ENCODE results near the gene ZNF330.
"Not testable (repeated sequence)": the region's sequence is repeated elsewhere in the genome, so short reads cannot be mapped to it uniquely, and the experiment has no call there.

Gene ZNF330

DNA sequence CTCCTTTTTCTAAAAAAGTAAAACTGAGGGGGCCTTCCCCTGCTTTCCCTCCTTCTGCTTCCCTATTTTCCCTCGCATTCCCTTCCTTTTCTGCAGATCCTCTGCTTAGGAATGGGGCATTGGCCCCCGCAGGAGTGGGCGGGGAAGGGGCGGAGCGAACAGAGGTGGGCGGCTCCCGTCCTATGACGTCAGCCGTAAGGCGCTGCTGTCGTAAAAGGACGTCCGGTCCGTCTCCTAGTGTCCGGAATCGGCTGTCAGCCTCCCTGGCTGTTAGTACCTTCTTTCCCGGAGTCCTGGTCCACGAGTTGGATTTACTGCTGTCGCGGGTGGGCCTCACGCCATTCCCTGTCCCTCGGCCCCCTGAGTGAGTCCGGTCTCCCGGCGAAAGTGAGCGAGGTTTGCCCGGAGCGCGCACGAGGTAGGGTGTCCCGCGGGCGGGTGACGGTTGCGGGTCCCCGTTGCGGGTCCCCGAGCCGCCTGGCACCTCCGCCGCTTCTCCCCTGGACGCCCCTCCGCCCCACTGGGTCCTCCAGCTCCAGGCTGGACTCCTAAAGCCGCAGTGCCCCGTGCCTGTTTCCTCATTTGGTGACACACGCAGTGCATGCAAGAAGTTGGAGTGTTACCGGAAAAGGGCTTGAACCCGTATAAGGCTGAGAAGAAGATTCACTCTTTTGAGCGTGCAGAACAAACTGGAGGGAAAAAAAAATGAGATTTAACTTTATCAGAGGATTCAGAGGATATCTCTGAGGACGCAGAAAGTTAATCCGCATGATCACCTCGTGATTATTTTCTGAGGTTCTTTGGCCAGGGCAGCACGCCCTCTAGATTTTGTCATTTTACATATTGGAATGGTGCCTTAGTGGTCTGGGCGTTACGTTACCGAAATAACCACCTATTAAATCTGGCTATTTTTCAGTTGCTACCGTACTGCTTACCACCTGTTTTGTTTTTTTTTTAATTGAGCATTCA is at the start of gene ZNF330:
TSS of gene ZNF330 (plus strand) at position 205 of the 969 bp plus-strand sequence. CDS start 1,477 bp downstream, outside the sequence.
- peak; percentile 79 to 84 for DNase-seq (ENCODE audit: low read depth in 2 of 2)

DNA sequence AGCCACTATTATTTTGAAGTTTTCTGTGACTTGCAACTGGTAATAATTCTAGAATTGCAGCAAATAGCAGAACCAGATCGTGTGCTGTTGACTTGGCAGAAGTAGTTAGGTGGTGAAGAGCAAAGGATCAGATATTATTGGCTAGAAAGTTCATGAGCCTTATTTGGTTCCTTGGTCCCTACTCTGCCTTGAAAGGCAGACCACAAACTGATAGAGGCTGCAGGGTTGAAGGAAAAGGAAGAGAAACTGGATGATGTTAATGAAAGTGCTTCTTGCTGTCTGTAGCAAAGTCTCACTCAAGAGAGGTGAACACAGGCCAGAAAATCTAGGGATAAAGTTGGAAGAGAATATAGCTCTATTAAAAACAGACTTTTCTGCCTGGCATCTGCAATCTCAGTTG is 46.2 kb upstream of the ZNF330 start:
- DNase-seq (ENCODE audit: low read depth in 2 of 2): no peak

DNA sequence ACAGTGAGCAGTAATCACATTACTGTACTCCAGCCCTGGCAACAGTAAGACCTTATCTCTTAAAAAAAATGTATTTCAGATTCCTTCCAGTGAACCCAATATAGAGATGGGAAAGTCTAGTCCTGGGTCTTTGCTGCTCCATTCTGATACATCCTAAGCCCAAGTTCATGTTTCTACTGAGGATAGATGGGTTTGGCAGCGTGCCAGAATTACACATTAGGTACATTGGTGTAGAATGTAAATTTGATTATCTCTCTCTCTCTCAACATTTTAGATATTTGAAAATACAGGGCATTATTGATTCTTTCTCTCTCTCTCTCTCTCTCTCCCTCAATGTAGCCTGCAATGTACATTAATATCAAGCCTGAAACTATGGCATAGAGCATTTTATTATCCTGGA is 43.5 kb upstream of the ZNF330 start:
- DNase-seq (ENCODE audit: low read depth in 2 of 2): no peak

DNA sequence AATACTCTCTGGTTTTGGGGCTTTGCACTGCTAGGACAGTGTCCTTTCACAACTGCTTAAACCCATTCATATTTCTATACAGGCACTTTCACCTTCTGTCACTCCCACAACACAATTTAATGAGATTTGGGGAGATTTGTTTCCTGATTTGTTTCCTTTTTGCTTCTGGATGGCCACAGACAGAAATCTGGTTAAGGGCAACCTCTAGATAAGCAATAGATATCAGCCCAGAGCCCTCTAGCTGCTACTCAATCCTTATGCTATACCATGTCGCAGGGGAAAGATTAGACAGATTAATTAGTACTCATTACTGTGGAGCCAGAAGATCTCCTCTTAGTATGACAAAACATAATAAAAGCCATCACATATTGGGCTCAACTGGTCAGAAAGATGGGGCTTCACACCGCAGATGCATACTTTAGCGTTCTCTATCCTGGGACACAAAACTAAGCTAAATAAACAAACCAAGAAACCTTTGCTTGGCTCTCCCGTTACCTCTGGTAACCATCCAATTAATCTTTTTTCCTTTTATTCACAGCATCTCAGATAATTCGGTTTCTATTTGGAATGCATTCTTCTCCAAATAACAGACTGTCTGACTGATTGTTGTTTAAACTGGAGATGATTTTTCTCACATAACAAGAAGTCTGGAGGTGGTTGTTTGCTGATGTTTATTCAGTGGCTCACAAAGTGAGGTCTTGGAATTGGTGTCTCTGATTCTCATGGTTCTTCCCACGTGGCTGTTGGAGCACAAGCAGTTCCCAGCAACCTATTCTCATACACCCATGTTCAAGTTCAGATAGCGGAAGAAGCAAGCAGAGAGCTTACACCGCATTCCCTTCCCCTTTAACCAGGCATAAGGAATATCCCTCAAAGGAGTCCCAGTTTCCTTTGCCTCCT is 41.0 kb upstream of the ZNF330 start:
- no peak for DNase-seq (ENCODE audit: low read depth in 2 of 2)

DNA sequence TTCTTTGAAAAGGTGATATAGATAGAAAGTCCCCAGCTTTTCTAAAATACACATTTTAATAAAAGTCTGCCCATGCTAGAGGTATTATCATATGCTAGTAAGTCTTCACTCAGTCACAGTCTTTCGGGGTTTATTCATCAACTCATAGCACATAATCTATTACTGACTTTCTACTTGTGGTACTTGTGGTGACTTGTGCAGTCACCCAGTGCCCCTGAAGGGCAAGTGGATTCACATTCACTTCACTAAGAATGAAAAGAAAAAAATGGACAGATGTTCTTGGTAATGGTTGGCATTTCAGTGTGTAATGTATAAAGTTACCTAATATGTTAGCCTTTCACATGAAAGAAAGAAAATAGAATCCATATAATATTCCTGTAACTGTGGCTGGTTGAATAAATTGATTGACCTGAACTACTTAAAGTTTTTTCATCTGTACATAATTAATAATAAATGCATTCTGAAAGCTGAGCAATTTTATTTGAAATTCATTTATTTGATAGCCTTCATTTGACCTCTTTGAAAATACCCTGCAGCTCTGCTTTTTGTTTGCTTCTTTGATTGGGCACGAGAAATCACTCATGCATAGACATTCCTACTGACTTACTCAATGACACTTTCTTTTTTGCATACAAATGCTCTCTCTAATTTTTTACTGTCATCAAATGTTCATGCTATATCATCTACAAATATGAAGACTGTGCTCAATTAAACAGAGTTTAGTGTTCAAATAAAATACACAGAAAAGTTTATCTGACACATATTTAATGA is 39.5 kb upstream of the ZNF330 start:
- DNase-seq (ENCODE audit: low read depth in 2 of 2): no peak

DNA sequence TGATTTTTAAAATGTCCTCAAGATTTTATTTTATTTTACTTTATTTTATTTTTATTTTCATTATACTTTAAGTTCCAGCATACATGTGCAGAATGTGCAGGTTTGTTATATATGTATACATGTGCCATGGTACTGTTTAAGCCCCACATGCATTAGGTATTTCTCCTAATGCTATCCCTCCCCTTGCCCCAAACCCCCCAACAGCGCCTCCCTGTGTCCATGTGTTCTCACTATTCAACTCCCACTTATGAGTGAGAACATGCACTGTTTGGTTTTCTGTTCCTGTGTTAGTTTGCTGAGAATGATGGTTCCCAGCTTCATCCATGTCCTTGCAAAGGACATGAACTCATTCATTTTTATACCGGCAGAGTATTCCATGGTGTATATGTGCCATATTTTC is 37.2 kb upstream of the ZNF330 start:
- not testable (repeated sequence) for DNase-seq (ENCODE audit: low read depth in 2 of 2)

DNA sequence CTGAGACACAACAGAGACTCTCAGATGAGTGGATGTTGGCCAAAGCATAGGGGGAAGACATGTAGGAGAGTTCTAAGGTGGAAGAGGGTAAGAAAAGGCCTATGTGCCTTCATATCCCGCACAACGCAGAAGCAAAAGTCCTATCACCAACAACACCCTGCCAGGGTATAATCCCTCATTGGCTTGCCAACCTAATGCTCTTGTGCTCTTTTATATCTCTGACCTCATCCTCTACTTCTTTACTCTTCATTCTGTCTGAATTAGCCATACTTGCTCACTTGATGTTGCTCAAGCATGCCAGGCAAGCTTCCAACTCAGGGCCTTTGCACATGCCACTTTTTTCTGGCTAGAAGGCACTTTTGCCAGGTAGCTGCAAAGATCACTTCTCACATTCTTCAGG is 28.1 kb upstream of the ZNF330 start:
- DNase-seq (ENCODE audit: low read depth in 2 of 2): no peak

DNA sequence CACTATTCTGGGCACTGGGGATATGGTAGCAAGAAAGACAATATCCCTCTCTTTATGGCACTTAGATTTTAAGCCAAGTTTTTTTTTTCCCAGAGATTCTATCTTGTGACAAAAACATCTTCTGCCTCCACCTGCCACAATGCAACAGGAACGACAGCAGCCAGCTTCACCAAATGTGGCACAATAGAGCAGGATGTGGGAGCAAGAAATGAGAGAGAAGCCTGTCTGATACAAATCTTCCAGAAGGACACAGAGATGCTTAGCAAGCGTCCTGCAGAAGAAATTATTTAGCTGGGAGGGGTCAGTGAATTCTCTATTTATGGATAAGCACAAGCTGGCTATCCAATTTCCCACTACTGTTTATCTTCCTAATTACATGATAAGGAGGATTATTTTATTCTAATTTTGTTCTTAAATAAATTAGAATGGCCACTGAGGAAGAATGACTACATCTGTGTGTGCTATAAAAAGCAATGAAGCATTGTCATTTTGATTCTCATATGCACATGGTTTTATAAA is 27.1 kb upstream of the ZNF330 start:
- DNase-seq (ENCODE audit: low read depth in 2 of 2): no peak

DNA sequence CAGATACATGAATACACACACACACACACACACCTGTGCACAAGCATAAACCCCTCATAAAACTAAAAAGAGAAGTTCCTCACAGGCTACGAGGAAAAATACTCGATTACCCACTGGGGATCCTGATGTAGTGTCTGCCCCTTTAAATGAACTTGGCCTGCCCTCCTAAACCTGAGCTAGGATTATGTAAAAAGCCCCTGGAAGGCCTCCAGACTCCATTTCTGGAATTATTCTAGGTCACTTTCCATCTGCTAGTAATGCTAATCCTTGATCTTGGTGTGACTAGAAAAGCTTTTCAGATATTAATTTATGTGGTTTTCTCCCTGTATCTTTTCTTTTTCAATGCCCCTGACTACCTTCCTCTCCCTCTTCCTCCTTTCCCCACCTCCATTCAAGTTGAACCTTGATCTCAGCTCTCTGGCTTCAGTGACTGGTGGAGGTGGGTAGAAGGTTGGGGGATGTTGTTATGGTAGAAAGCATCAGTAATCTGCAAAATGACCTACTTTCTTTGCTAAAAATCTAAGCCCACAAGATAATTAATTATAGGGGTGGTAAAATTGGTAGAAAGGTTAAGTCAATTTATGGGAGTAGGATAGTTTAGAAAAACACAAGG is 25.5 kb upstream of the ZNF330 start:
- no peak for DNase-seq (ENCODE audit: low read depth in 2 of 2)

DNA sequence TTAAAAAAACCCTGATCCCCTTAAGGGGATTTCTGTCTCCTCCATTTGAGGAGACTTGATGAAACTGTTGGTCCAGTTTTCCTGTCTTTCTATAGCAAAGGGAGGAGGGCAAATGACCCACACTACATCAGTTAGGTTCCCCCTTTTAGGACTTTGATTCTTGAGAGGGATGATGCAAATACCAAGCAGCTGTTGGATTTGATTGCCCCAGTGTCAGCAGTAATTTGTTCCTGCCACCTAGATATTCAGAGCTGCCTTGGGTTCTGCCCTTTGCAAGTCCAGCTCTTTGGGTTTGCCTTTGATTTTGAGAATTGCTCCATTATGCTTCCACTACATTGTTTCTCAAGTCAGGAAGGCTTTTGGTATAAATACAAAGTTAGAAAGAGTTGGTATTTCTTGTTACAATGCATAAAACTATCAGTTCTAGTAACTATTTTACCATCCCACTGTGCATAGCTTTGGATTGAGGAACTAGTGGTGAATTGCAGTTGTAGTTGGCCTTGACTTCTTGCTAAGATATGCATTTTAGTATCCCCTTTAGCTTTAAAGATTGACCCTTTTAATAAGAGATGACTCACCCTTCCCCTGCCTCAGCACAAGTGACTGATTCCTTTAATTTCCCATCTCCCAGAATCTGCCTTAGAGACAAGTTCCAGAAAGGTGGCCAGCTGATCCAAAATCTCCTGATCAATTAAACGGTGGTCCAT is 24.3 kb upstream of the ZNF330 start:
- no peak for DNase-seq (ENCODE audit: low read depth in 2 of 2)

DNA sequence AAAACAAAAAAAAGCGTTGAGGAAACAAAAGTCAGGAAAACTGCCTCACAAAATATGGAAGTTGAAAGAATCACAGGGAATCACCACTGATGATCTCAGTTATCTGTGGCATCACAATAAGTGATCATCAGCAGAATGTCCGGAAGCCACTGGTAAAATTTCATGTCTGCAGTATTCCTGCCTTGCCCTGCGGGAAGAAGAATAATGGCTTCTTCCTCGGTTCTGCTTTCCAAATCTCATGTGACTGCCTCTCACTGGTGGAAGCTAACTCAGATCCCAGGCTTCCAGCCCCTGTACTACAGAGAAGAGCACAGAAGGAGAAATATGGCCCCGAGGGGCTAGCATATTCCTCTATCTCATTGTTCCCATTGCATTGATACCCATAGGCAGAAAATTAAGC is 12.7 kb upstream of the ZNF330 start:
- no peak for DNase-seq (ENCODE audit: low read depth in 2 of 2)

DNA sequence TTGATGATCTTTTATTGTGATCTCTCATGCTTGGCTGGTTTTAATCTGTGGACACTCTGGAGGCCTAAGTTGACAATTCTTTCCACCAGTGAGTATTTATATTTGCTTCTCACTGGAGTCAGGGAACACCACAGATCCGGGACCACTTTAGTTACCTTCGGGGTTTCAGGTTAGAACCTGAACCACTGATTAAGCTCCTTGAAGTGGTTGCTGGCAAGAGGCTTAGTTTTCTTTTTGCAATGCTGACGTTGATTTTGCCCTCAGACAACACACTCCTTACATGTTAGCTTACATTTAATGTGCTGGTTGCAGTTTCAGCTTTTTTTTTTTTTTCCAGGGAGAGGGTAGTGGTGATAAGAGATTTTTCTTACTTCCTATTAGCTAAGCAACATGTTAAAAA is 10.5 kb upstream of the ZNF330 start:
- DNase-seq (ENCODE audit: low read depth in 2 of 2): no peak

DNA sequence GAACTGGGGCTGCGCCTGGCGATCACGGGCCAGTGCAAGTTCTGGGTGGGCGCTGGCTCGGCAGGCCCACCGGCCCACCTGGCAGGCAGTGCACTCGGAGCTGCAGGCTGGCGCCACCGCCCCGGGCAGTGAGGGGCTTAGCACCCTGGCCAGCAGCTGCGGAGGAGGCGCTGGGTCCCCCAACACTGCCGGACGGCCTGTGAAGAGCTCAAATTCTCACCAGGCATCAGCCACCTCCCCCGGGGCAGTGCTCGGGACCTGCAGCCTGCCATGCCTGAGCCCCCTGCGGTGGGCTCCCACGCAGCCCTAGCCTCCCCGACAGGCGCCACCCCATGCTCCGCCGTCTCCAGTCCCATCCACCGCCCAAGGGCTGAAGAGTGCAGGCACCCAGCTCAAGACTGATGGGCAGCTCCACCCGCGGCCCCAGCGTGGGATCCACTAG is 7.1 kb upstream of the ZNF330 start:
- DNase-seq (ENCODE audit: low read depth in 2 of 2): no peak

DNA sequence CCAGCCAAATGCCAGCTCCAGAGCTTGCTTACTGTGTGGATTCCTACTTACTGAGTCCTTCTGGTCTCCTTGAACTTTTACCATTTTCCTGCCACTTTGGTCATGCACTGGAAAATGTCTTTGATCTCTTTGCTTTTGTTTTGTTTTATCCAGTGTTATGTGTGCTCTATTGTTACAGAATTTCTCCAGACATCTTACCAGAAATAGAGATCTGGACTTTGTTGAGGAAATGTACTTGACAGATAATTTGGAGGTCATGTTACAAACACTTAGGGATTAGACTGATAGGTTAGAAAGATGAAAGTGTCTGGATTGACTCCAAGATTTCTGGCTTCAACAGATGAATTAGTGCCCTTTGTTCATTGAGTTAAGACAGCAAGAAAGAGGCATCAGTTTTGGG is 5.7 kb upstream of the ZNF330 start:
- DNase-seq (ENCODE audit: low read depth in 2 of 2): no peak

DNA sequence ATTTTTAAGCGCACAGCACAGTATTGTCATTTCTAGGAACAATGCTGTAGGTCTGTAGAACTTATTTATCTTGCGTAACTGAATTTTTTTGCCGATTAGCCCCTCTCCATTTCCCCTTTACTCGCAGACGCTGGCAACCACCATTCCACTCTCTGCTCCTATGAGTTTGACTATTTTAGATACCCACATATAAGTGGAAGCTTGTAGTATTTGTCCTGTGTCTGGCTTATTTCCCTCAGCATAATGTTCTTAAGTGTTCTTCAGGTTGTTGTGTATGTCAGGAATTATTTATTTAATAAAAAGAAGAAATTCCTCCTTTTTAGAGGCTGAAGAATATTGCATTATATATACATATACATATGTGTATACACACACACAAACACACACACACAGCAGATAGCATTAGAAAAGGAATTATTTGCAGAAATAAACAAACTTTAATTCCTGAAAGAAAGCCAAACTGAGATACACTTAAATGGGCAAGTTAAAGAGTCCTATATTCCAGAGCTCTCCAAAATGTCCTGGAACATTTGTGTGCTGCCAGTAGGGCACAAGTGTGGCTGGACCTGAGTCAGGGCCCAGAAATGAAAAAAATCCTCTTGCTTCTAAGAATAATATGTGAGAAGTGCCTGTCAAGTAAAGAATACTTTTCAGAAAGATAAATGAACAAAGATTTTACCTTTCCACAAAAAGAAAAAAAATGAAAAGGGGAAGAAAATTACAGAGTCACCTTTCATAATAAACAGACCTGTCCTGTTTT is 4.5 kb upstream of the ZNF330 start:
- no peak for DNase-seq (ENCODE audit: low read depth in 2 of 2)

DNA sequence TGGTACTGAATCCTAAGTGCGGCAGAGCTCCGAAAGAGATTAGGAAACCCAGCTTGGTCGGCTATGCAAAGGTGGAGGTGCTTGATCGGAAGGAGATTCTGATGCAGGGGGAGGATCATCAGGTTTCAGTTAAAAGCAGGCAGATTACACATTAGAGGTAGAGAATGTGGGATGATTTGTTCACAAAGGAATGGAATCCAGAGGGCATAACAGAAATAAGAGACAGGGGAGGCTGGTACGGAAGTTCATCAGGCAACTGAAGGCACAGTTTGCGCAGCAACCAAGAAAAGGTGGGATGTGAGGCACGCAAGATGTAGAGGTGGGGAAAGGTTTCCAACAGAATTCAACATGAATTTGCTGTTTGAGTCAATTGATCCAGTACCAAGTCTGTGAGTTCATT is 424 bp upstream of the ZNF330 start:
- DNase-seq (ENCODE audit: low read depth in 2 of 2): no peak

DNA sequence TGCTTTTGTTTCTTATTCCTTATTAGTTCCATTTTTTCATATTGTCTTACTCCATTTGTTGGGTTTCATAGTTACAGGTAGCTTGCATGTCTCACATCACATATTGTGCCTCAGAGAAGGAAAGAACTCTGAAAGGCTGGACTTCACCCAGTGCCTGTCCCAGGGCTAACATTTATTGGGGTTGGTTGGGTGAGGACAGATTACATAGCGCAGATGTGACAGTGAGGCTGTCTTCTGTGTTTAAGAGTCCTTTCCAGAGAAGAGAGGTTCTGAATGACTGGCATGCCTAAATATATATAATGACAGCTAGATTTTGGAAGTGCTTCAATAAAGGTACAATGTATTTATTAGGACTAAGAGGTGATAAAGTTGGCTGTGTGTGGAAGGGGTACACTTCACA is 2.7 kb downstream of the ZNF330 start:
- DNase-seq (ENCODE audit: low read depth in 2 of 2): no peak

DNA sequence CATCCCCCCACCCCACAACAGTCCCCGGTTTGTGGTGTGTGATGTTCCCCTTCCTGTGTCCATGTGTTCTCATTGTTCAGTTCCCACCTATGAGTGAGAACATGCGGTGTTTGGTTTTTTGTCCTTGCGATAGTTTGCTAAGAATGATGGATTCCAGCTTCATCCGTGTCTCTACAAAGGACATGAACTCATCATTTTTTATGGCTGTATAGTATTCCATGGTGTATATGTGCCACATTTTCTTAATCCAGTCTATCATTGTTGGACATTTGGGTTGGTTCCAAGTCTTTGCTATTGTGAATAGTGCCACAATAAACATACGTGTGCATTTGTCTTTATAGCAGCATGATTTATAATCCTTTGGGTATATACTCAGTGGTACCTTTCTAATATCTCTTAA is 6.6 kb downstream of the ZNF330 start:
- DNase-seq (ENCODE audit: low read depth in 2 of 2): not testable (repeated sequence)

DNA sequence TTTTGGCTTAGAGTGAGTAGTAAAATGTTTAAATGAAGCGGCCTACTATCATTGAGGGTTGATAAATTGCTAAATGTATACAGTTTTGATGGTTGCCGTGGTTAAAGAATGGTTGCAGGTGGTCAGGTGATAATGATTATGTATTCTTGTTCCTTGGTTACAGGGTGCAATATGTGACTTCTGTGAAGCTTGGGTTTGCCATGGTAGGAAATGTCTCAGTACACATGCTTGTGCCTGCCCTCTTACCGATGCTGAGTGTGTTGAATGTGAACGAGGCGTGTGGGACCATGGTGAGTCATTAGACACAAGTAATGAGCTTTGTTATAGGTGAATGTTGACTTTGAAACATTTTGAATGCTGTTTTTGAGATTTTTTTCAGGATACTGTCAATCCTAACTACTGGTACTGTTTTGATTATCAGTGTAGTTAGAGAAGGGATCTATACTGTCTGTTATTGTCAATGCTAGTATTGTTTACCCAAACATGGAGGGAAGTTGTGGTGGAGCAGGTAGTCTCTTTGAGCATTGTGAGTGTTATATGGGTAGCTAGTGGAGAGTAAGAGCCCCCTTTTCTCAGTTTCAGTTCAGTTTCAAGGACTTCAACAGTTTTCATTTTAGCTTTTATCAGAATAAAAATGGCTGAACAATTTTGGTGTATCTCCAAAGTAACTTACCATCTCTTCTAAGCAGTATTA is 8.9 kb downstream of the ZNF330 start:
- no peak for DNase-seq (ENCODE audit: low read depth in 2 of 2)
